Glutamatergic neuron (in vitro differentiated cells): Measurements from ENCODE around the gene SUSD4. TPM values are rescaled to one million over a fixed set of nuclear protein-coding genes. Genes with fewer than 3 reads are reported as not detected.

Source experiments
- DNase-seq: peaks from one replicate; pipeline ENCODE4 v3.0.0; 2022
- H3K27ac Mint-ChIP-seq: one replicate; pipeline ENCODE4 v1.8.0; 2020; ENCODE audit warnings: mild to moderate bottlenecking, mixed read lengths, inconsistent platforms; ENCODE audit not compliant: unreplicated experiment
- H3K27me3 Mint-ChIP-seq: one replicate; pipeline ENCODE4 v1.8.0; 2020; ENCODE audit warnings: mild to moderate bottlenecking, moderate library complexity, mixed read lengths, inconsistent platforms; ENCODE audit not compliant: unreplicated experiment
- H3K36me3 Mint-ChIP-seq: one replicate; pipeline ENCODE4 v1.8.0; 2020; ENCODE audit warnings: mild to moderate bottlenecking, mixed read lengths, inconsistent platforms; ENCODE audit not compliant: unreplicated experiment
- H3K4me1 Mint-ChIP-seq: one replicate; pipeline ENCODE4 v1.8.0; 2020; ENCODE audit warnings: mild to moderate bottlenecking, low read depth, mixed read lengths, inconsistent platforms; ENCODE audit not compliant: unreplicated experiment
- H3K4me3 Mint-ChIP-seq: one replicate; pipeline ENCODE4 v1.8.0; 2020; ENCODE audit warnings: mild to moderate bottlenecking, mixed read lengths, inconsistent platforms; ENCODE audit not compliant: unreplicated experiment
- H3K9me3 Mint-ChIP-seq: one replicate; pipeline ENCODE4 v1.8.0; 2020; ENCODE audit warnings: mild to moderate bottlenecking, moderate library complexity, mixed read lengths, inconsistent platforms; ENCODE audit not compliant: unreplicated experiment
- total RNA-seq: library from RNA; stranded (reverse); fragmentation: NEBNext Ultra II Directional; extraction: Animal tissue kit (Norgen Biotek cat#: 25700); gene quantifications from one replicate; pipeline ENCODE4 v1.2.1, GENCODE V29; 2021; ENCODE audit not compliant: unreplicated experiment
- TF ChIP-seq, protein P1 (sequence below): fragments of 200-600 bp; sonication (generic); IDR thresholded peaks from one replicate; pipeline ENCODE4 v1.5.0; 2021; ENCODE audit not compliant: partially characterized antibody, unreplicated experiment

SUSD4 gene
- total RNA-seq, 1 donor from 2014 or later = 0.47 TPM

- no peak for DNase-seq
- H3K27me3 Mint-ChIP-seq = peaks cover 9% of the 10 kb centered on the region
- peaks cover 2% of the 10 kb centered on the region for H3K9me3 Mint-ChIP-seq
- H3K27ac Mint-ChIP-seq = no peak overlapping the region
- peaks cover 23% of the 10 kb centered on the region for H3K4me1 Mint-ChIP-seq
- H3K4me3 Mint-ChIP-seq = no peak overlapping the region
- H3K36me3 Mint-ChIP-seq = no peaks in the 10 kb centered on the region
- TF ChIP-seq, protein P1, sequence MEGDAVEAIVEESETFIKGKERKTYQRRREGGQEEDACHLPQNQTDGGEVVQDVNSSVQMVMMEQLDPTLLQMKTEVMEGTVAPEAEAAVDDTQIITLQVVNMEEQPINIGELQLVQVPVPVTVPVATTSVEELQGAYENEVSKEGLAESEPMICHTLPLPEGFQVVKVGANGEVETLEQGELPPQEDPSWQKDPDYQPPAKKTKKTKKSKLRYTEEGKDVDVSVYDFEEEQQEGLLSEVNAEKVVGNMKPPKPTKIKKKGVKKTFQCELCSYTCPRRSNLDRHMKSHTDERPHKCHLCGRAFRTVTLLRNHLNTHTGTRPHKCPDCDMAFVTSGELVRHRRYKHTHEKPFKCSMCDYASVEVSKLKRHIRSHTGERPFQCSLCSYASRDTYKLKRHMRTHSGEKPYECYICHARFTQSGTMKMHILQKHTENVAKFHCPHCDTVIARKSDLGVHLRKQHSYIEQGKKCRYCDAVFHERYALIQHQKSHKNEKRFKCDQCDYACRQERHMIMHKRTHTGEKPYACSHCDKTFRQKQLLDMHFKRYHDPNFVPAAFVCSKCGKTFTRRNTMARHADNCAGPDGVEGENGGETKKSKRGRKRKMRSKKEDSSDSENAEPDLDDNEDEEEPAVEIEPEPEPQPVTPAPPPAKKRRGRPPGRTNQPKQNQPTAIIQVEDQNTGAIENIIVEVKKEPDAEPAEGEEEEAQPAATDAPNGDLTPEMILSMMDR = no peak
Observed at GRCh38 chr1:223349241-223349640, 14.7 kb downstream of the SUSD4 start.

DNA sequence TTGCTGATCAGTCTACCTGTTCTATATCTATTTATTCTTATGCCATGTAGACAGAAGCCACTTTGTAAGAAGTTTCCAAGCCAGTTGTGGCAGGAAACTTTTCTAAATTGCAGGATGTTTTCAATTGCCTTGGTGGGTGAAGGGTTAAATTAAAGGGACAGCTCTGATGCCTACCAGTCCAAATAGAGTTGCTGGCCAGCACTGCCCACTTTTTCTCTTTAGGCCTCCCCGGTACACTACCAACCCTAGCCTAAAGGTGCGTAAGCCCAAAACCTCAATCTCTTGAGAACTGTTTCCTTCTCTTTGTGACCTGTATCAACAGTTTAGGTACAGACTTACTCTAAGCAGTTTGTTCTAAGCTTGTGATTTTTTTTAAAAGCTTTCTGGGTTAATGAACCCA is 15.5 kb downstream of the SUSD4 start:
- H3K36me3 Mint-ChIP-seq = no peaks in the 10 kb centered on the region
- peaks cover 6% of the 10 kb centered on the region for H3K27me3 Mint-ChIP-seq
- no peak overlapping the region for H3K27ac Mint-ChIP-seq
- H3K9me3 Mint-ChIP-seq = peaks cover 2% of the 10 kb centered on the region
- no peak overlapping the region for H3K4me3 Mint-ChIP-seq
- H3K4me1 Mint-ChIP-seq = peaks cover 23% of the 10 kb centered on the region
- TF ChIP-seq, protein P1 = no peak
- no peak for DNase-seq

- Mint-ChIP-seq H3K27me3 (peaks cover 6% of the 10 kb centered on the region), H3K9me3 (peaks cover 2% of the 10 kb centered on the region), H3K27ac (no peak overlapping the region), H3K4me1 (peaks cover 23% of the 10 kb centered on the region), H3K4me3 (no peak overlapping the region), H3K36me3 (no peaks in the 10 kb centered on the region)
- DNase-seq = no peak
- TF ChIP-seq, protein P1 = no peak
Observed at GRCh38 chr1:223347583-223347982, 16.4 kb downstream of the SUSD4 start.

GRCh38 chr1:223346311-223346710 is 17.7 kb downstream of the SUSD4 start:
- Mint-ChIP-seq H3K36me3 (no peaks in the 10 kb centered on the region), H3K27ac (no peak overlapping the region), H3K4me3 (no peak overlapping the region), H3K4me1 (peaks cover 18% of the 10 kb centered on the region), H3K9me3 (no peaks in the 10 kb centered on the region), H3K27me3 (peaks cover 7% of the 10 kb centered on the region)
- TF ChIP-seq, protein P1 = no peak
- no peak for DNase-seq

DNA sequence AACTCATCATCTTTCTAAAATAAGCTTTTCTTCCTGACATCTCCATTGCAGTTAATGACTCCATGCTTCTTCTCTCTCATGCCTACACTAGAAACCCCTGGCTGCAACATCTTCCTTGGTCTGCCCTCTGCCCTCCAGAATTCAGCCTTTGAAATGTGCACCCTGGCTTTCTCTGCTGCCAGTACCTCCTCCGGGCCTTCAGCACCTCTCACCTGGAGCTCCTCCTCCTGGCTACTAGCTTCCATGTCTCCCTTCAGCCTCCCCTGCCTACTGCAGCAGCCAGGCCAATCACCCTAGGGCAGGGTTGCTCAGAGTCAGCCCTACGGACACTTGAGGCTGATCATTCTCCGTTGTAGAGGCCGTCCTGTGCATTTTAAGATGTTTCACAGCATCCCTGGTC is 18.3 kb downstream of the SUSD4 start:
- Mint-ChIP-seq H3K4me3 (no peak overlapping the region), H3K27me3 (peaks cover 7% of the 10 kb centered on the region), H3K27ac (no peak overlapping the region), H3K4me1 (peaks cover 22% of the 10 kb centered on the region), H3K9me3 (peaks cover 2% of the 10 kb centered on the region), H3K36me3 (no peaks in the 10 kb centered on the region)
- DNase-seq = no peak
- TF ChIP-seq, protein P1 = no peak
